PC-3 (cell line): ENCODE data around the gene SCG2. TPM values are rescaled to one million over a fixed set of nuclear protein-coding genes. Genes with fewer than 3 reads are reported as not detected.

Experiments
- ATAC-seq: fragments of 200-7000 bp; cut with Tn5 transposase; 2 replicates; pipeline ENCODE4 v1.9.1; 2020; ENCODE audit warnings: mild to moderate bottlenecking, moderate library complexity
- BruUV-seq: library from RNA; stranded (reverse); fragments of 400-500 nt; replicated peaks from 2 replicates; lab custom pipeline; 2021; lab: Mats Ljungman, UMichigan
- CTCF ChIA-PET: fragments of 300-600 bp; sonication (Branson Sonifier 250); formaldehyde crosslinking; loops from one replicate; lab custom pipeline; 2022; ENCODE audit warnings: antibody characterized with exemption; lab: Charles Lee
- POLR2A ChIA-PET: fragments of 300-600 bp; sonication (Branson Sonifier 250); formaldehyde crosslinking; loops from one replicate; lab custom pipeline; 2022; ENCODE audit warnings: antibody characterized with exemption; ENCODE audit not compliant: unreplicated experiment; lab: Charles Lee
- DNase-seq: peaks from one replicate; pipeline ENCODE4 v3.0.0-alpha.2; 2015
- H2AFZ ChIP-seq: fragments of 300-600 bp; sonication (generic); 2 replicates; pipeline ENCODE4 v1.6.0; 2016; ENCODE audit warnings: antibody characterized with exemption, low read length
- H3F3A ChIP-seq: fragments of 300-600 bp; sonication (generic); one replicate; pipeline ENCODE4 v1.6.0; 2017; ENCODE audit warnings: antibody characterized with exemption, low read length, control low read depth, mild to moderate bottlenecking; ENCODE audit not compliant: unreplicated experiment
- H3K27ac ChIP-seq: fragments of 300-600 bp; sonication (generic); 2 replicates; pipeline ENCODE4 v1.5.1; 2016; ENCODE audit warnings: mild to moderate bottlenecking, low read length
- H3K27me3 ChIP-seq: fragments of 300-600 bp; sonication (generic); 2 replicates; pipeline ENCODE4 v1.6.1; 2016; ENCODE audit warnings: low read length, mixed read lengths
- H3K36me3 ChIP-seq: fragments of 300-600 bp; sonication (generic); 2 replicates; pipeline ENCODE4 v1.6.1; 2016; ENCODE audit warnings: low read depth, mixed run types, low read length, mixed read lengths
- H3K4me1 ChIP-seq: fragments of 300-600 bp; sonication (generic); 2 replicates; pipeline ENCODE4 v1.5.1; 2016; ENCODE audit warnings: low read length; ENCODE audit not compliant: insufficient read depth
- H3K4me2 ChIP-seq: fragments of 300-600 bp; sonication (generic); 2 replicates; pipeline ENCODE4 v1.6.0; 2016; ENCODE audit warnings: low read length
- H3K4me3 ChIP-seq: fragments of 300-600 bp; sonication (generic); 2 replicates; pipeline ENCODE4 v1.5.1; 2016; ENCODE audit warnings: mild to moderate bottlenecking, low read length, mixed read lengths
- H3K79me2 ChIP-seq: fragments of 300-600 bp; sonication (generic); 2 replicates; pipeline ENCODE4 v1.6.1; 2017; ENCODE audit warnings: low read length, mixed read lengths
- H3K9ac ChIP-seq: fragments of 300-600 bp; sonication (generic); 2 replicates; pipeline ENCODE4 v1.6.0; 2016; ENCODE audit warnings: mild to moderate bottlenecking, low read length
- H3K9me2 ChIP-seq: fragments of 300-600 bp; sonication (generic); replicated peaks from 2 replicates; pipeline ENCODE4 v1.6.1; 2016; ENCODE audit warnings: mixed run types, low read length, mixed read lengths
- H3K9me3 ChIP-seq: fragments of 300-600 bp; sonication (generic); 2 replicates; pipeline ENCODE4 v1.6.1; 2016; ENCODE audit warnings: low read length, mixed read lengths
- H4K20me1 ChIP-seq: fragments of 300-600 bp; sonication (generic); 2 replicates; pipeline ENCODE4 v1.6.1; 2016; ENCODE audit warnings: low read length, mixed read lengths
- CTCF ChIP-seq: fragments of 300-600 bp; sonication (generic); conservative IDR thresholded peaks from 2 replicates; pipeline ENCODE4 v1.5.1; 2017; ENCODE audit warnings: antibody characterized with exemption, low read depth, mild to moderate bottlenecking, low read length
- EZH2 ChIP-seq: fragments of 300-600 bp; sonication (generic); IDR thresholded peaks from one replicate; pipeline ENCODE4 v1.6.1; 2017; ENCODE audit warnings: antibody characterized with exemption, mild to moderate bottlenecking, low read length; ENCODE audit not compliant: unreplicated experiment
- EZH2phosphoT487 ChIP-seq: fragments of 300-600 bp; sonication (generic); IDR thresholded peaks from 2 replicates; pipeline ENCODE4 v1.6.1; 2018; ENCODE audit warnings: mild to moderate bottlenecking, antibody characterized with exemption, low read length, borderline replicate concordance
- intact Hi-C: fragments of 100-400 bp; cut with micrococcal nuclease; formaldehyde crosslinking; loops from 2 replicates; pipeline ENCODE4 v1.9.0; 2023
- total RNA-seq: library from RNA; depleted of rRNA; stranded (reverse); fragments of >200 nt; gene quantifications from 2 replicates; pipeline ENCODE4 v1.2.3, GENCODE V29; 2014

The SCG2 gene
- total RNA-seq, 1 experiment from 2014 or later = 0.51 TPM

GRCh38 chr2:223588251-223588650 lies 13.9 kb downstream of the SCG2 start:
- POLR2A ChIA-PET = no interaction called here
- ATAC-seq = no peak
- H3K36me3 ChIP-seq = no peaks in the 10 kb centered on the region

GRCh38 chr2:223587301-223587700 lies 14.9 kb downstream of the SCG2 start:
- Histone ChIP-seq H3K36me3 (no peaks in the 10 kb centered on the region), H3F3A (no peaks in the 10 kb centered on the region), H2AFZ (no peak overlapping the region), H3K9ac (no peak overlapping the region), H3K79me2 (no peaks in the 10 kb centered on the region), H3K4me3 (no peak overlapping the region), H3K4me1 (peaks cover 28% of the 10 kb centered on the region), H4K20me1 (no peaks in the 10 kb centered on the region), H3K4me2 (no peak overlapping the region), H3K27me3 (no peaks in the 10 kb centered on the region), H3K9me2 (no peaks in the 10 kb centered on the region), H3K27ac (no peak overlapping the region), H3K9me3 (no peaks in the 10 kb centered on the region)
- intact Hi-C loops = no loop called here
- no peak for TF ChIP-seq EZH2
- no peak for TF ChIP-seq EZH2phosphoT487
- TF ChIP-seq CTCF = no peak
- no TSS peak for BruUV-seq
- ATAC-seq (no peak), DNase-seq (no peak)
- ChIA-PET CTCF (no interaction called here), POLR2A (no interaction called here)

More at GRCh38 chr2:223588251-223588650, 13.9 kb downstream of the SCG2 start:
- no peaks in the 10 kb centered on the region for H3K27me3 ChIP-seq
- BruUV-seq = no TSS peak
- no peaks in the 10 kb centered on the region for H3K9me3 ChIP-seq
- H3K9ac ChIP-seq = no peak overlapping the region
- no peaks in the 10 kb centered on the region for H3F3A ChIP-seq
- H2AFZ ChIP-seq = no peak overlapping the region
- no peaks in the 10 kb centered on the region for H4K20me1 ChIP-seq
- no peak overlapping the region for H3K4me2 ChIP-seq
- peaks cover 28% of the 10 kb centered on the region for H3K4me1 ChIP-seq
- H3K27ac ChIP-seq = no peak overlapping the region
- no peaks in the 10 kb centered on the region for H3K9me2 ChIP-seq
- no peak for TF ChIP-seq CTCF
- TF ChIP-seq EZH2phosphoT487 = no peak
- TF ChIP-seq EZH2 = no peak
- H3K79me2 ChIP-seq = no peaks in the 10 kb centered on the region
- no peak for DNase-seq
- H3K4me3 ChIP-seq = no peak overlapping the region
- CTCF ChIA-PET = no interaction called here
- intact Hi-C loops = no loop called here

GRCh38 chr2:223586261-223586660 lies 15.9 kb downstream of the SCG2 start:
- Histone ChIP-seq H3K4me1 (peaks cover 21% of the 10 kb centered on the region), H3K9ac (no peak overlapping the region), H3K4me3 (no peak overlapping the region), H3K27ac (no peak overlapping the region), H2AFZ (no peak overlapping the region), H3K27me3 (no peaks in the 10 kb centered on the region), H3K9me2 (no peaks in the 10 kb centered on the region), H3K36me3 (no peaks in the 10 kb centered on the region), H4K20me1 (no peaks in the 10 kb centered on the region), H3K4me2 (no peak overlapping the region), H3K9me3 (no peaks in the 10 kb centered on the region), H3F3A (no peaks in the 10 kb centered on the region), H3K79me2 (no peaks in the 10 kb centered on the region)
- ATAC-seq = no peak
- BruUV-seq = no TSS peak
- ChIA-PET CTCF (no interaction called here), POLR2A (no interaction called here)
- TF ChIP-seq EZH2 = no peak
- no peak for TF ChIP-seq CTCF
- no peak for TF ChIP-seq EZH2phosphoT487
- intact Hi-C loops = no loop called here
- no peak for DNase-seq
